OCI-M1 (cell line): Measurements from ENCODE around the gene AGER.
"Not testable (repeated sequence)": the region's sequence is repeated elsewhere in the genome, so short reads cannot be mapped to it uniquely, and the experiment has no call there.

Experiments used
- DNase-seq: peaks from one replicate; lab custom pipeline; 2025; lab: John Stamatoyannopoulos, UW

AGER gene

GRCh38 chr6:32184084-32184640 lies at the start of gene AGER:
AGER (minus strand) TSS chr6:32184253; CDS start chr6:32184222, 31 bp downstream.
- DNase-seq = no peak

- no peak for DNase-seq
Measured at GRCh38 chr6:32226434-32226833, 42.4 kb upstream of the AGER start.

GRCh38 chr6:32224696-32225095 lies 40.6 kb upstream of the AGER start:
- DNase-seq = no peak

- no peak for DNase-seq
Measured at GRCh38 chr6:32223258-32224235, 39.5 kb upstream of the AGER start, which contains the start of gene NOTCH4. NOTCH4 (minus strand) TSS chr6:32224067; CDS start chr6:32223928, 139 bp downstream.

GRCh38 chr6:32222333-32223230 lies 38.5 kb upstream of the AGER start:
- DNase-seq = no peak

GRCh38 chr6:32220021-32220420 lies 36.0 kb upstream of the AGER start:
- DNase-seq = no peak

- DNase-seq = no peak
Measured at GRCh38 chr6:32218167-32218566, 34.1 kb upstream of the AGER start.

- DNase-seq = no peak
Measured at GRCh38 chr6:32216998-32217397, 32.9 kb upstream of the AGER start.

GRCh38 chr6:32216285-32216684 lies 32.2 kb upstream of the AGER start:
- no peak for DNase-seq

GRCh38 chr6:32215617-32216016 lies 31.6 kb upstream of the AGER start:
- no peak for DNase-seq

- DNase-seq = no peak
Measured at GRCh38 chr6:32214126-32214525, 30.1 kb upstream of the AGER start.

- no peak for DNase-seq
Measured at GRCh38 chr6:32213649-32214048, 29.6 kb upstream of the AGER start.

- no peak for DNase-seq
Measured at GRCh38 chr6:32212076-32212760, 28.2 kb upstream of the AGER start.

GRCh38 chr6:32211432-32211831 lies 27.4 kb upstream of the AGER start:
- not testable (repeated sequence) for DNase-seq

- DNase-seq = no peak
Measured at GRCh38 chr6:32210191-32210601, 26.1 kb upstream of the AGER start.

GRCh38 chr6:32208996-32209395 lies 24.9 kb upstream of the AGER start:
- no peak for DNase-seq

GRCh38 chr6:32204268-32204715 lies 20.2 kb upstream of the AGER start:
- no peak for DNase-seq

GRCh38 chr6:32203426-32204267 lies 19.6 kb upstream of the AGER start:
- no peak for DNase-seq

- no peak for DNase-seq
Measured at GRCh38 chr6:32202186-32202585, 18.1 kb upstream of the AGER start.

- DNase-seq = no peak
Measured at GRCh38 chr6:32200711-32201475, 16.8 kb upstream of the AGER start.
